H1 (cell line): ENCODE results near the gene STK40. TPM values are rescaled to one million over a fixed set of nuclear protein-coding genes. Genes with fewer than 3 reads are reported as not detected.

Experiments
- ASH2L ChIP-seq: fragments of 200-600, 300-600 bp; sonication (generic); IDR thresholded peaks from one replicate; pipeline ENCODE4 v1.7.1; 2017; ENCODE audit warnings: low read length
- CEBPB ChIP-seq: IDR thresholded peaks from 2 replicates; pipeline ENCODE4 v1.6.1; 2012; ENCODE audit warnings: low read depth, low read length
- CHD1 ChIP-seq: IDR thresholded peaks from 2 replicates; pipeline ENCODE4 v1.6.1; 2012; ENCODE audit warnings: low read depth, low read length, improper control_type of control experiment
- CTBP2 ChIP-seq: IDR thresholded peaks from 2 replicates; pipeline ENCODE4 v1.7.0; 2011; ENCODE audit warnings: borderline replicate concordance, mild to moderate bottlenecking, moderate library complexity, mixed read lengths, low read length; ENCODE audit not compliant: insufficient read depth, insufficient read length
- CTCF ChIP-seq, 3 experiments: IDR thresholded peaks; 1 replicate in 2 of 3; 2 replicates in 1 of 3; pipeline versions ENCODE4 v1.5.1 to v1.6.1; 2011; ENCODE audit warnings: low read length in 3 of 3, mild to moderate bottlenecking in 3 of 3, inconsistent platforms in 2 of 3, low read depth in 1 of 3, moderate library complexity in 1 of 3; ENCODE audit not compliant: insufficient read depth in 1 of 3; ENCODE audit errors: control extremely low read depth in 1 of 3
- RAD21 ChIP-seq, 2 experiments: IDR thresholded peaks in 1 of 2; conservative IDR thresholded peaks in 1 of 2; 2 replicates each; pipeline ENCODE4 v1.6.1; 2011; ENCODE audit warnings: low read depth in 2 of 2, low read length in 2 of 2, improper control_type of control experiment in 1 of 2, inconsistent platforms in 1 of 2, mild to moderate bottlenecking in 1 of 2, moderate library complexity in 1 of 2
- RNF2 ChIP-seq: fragments of 200-900, 300-1000 bp; sonication (generic); IDR thresholded peaks from 2 replicates; pipeline ENCODE4 v1.7.1; 2016; ENCODE audit warnings: borderline replicate concordance, low read depth, mild to moderate bottlenecking, antibody characterized with exemption, low read length; ENCODE audit not compliant: poor library complexity, severe bottlenecking; ENCODE audit errors: missing control alignments
- TAF1 ChIP-seq: IDR thresholded peaks from 2 replicates; pipeline ENCODE4 v1.6.1; 2011; ENCODE audit warnings: mild to moderate bottlenecking, low read depth, low read length
- polyA plus RNA-seq, 7 experiments: library from polyadenylated mRNA; depleted of rRNA in 3 of 7; stranded (reverse) in 5 of 7; unstranded in 2 of 7; fragments of >200 nt in 5 of 7; fragments of 200-250 nt in 2 of 7; gene quantifications; 1 replicate in 5 of 7; 2 replicates in 1 of 7; 4 replicates in 1 of 7; pipeline versions ENCODE4 v1.2.1 to v1.2.3, GENCODE V29; 2011 to 2013; ENCODE audit warnings: missing spikeins in 2 of 7, mixed read lengths in 2 of 7
- total RNA-seq: library from RNA; stranded (reverse); fragmentation: NEBNext Ultra II Directional; extraction: Animal tissue kit (Norgen Biotek cat#: 25700); gene quantifications from 2 replicates; pipeline ENCODE4 v1.2.1, GENCODE V29; 2021

STK40 gene
- total and polyA plus RNA-seq, 2 of the 8 experiments (the other 6 are each of a cell fraction or from before 2014, with no cell fraction given): 13.6 to 28.6 TPM

GRCh38 chr1:36387141-36387949, 1.6 kb upstream of the STK40 start (continued):
- no peak for TF ChIP-seq CHD1
- no peak for TF ChIP-seq TAF1
- no peak for TF ChIP-seq CTBP2
- no peak for TF ChIP-seq CTCF (IDR thresholded peaks at IDR 0.05; ENCODE audit: control extremely low read depth in 1 of 3, insufficient read depth in 1 of 3, low read depth in 1 of 3, low read length in 3 of 3)
- no peak for TF ChIP-seq RNF2
- no peak for TF ChIP-seq RAD21 (IDR thresholded peaks at IDR 0.05 in 1 of 2, conservative IDR thresholded peaks at IDR 0.05 in 1 of 2; ENCODE audit: low read depth in 2 of 2, low read length in 2 of 2)
- no peak for TF ChIP-seq ASH2L
- no peak for TF ChIP-seq CEBPB
